Hematopoietic multipotent progenitor cell treated with erythropoietin and hydrocortisone succinate and interleukin-3 and kit ligand, for 8 days (in vitro differentiated cells): Measurements from ENCODE around the gene MYO10.
"Not testable (repeated sequence)": the region's sequence is repeated elsewhere in the genome, so short reads cannot be mapped to it uniquely, and the experiment has no call there.

Experiments
- DNase-seq: peaks from one replicate; pipeline ENCODE4 v3.0.0-alpha.2; 2015

The MYO10 gene

GRCh38 chr5:16884595-16884994, 51.5 kb downstream of the MYO10 start:
- DNase-seq: no peak

- DNase-seq: no peak
Measured at GRCh38 chr5:16883806-16884205, 52.3 kb downstream of the MYO10 start.

- DNase-seq: no peak
Measured at GRCh38 chr5:16883176-16883575, 52.9 kb downstream of the MYO10 start.

DNA sequence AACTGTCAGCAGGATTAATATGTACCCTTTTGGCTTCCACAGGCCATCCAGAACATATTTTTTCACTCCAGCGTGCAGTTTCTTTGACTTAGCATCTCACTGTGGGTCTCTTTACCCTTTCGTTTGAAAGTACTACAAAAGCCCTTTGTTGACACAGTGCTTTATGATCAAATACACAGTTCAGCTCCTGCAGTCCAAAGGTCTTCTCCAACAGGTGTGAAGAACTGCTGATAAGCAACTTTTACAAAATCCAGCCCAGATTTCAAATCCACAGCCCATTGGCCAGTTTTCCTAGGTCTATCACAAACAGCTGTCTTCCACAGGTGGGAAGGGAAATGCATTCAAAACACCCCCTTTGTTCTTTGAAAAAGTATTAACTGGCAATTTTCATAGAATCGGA, 54.8 kb downstream of the MYO10 start:
- DNase-seq: no peak

- DNase-seq: no peak
Measured at GRCh38 chr5:16880547-16880946, 55.5 kb downstream of the MYO10 start.

DNA sequence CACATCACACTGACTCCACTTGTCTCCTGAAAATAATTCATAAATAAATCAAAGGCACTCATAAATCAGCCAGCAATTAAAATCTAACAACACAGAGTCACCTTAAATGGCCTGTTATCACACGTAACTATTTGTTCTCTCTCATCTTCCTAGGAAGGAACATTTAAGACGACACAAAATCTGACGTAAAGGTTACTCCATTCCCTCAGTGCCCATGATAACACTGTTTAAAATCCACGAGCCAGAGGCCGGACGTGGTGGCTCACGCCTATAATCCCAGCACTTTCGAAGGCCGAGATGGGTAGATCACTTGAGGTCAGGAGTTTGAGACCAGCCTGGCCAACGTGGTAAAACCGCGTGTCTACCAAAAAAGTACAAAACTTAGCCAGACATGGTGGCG, 56.4 kb downstream of the MYO10 start:
- DNase-seq: no peak

DNA sequence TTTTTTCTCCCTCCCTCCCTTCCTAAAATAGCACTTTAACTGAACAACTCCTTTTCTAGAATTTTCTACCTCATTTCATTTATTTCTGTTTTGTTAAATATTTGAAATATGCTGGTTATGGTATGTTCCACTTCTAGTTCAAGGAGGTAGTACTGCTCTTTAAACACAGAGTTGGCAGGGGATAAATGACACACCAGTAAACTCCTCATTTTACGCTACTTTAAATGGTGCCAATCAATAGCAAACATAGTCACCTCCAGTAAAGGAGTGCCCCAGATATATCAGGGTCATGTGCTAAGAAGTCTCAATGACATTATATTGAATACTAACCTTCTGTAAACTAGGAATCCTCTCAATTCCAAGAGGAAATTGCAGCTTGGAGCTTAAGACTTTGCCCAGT, 56.9 kb downstream of the MYO10 start:
- DNase-seq: no peak

DNA sequence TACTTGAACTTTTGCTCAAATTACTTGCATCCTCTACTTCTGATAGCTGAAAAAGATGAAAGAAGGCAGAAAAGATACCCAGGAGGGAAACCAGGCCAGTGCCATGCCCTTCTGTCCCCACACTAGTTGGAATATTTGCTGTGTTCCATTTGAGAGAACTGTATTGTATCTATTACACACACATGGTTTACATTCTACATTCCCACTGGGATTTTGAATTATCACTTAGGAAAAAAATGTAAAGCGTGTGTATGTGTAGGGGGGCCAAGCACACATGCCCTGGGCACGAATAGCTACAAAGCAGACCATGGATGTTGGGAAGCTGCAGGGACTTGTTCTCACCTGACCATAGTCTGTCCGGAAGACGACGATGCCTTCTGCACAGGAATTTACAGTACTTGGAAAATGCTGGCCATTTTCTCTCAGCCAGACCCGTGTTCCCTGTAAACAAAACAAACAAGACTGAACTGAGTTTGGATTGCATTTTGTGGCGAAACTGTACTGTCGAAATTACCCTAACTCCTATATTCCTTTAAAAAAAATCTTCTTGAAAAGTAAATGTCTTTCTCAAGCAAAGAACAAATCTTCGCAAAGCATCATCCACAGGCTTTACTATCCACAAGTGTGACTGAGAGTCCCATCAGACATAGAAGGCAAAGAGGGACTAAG, 58.7 kb downstream of the MYO10 start:
- DNase-seq: no peak

- not testable (repeated sequence) for DNase-seq
Measured at GRCh38 chr5:16874424-16874823, 61.7 kb downstream of the MYO10 start.

DNA sequence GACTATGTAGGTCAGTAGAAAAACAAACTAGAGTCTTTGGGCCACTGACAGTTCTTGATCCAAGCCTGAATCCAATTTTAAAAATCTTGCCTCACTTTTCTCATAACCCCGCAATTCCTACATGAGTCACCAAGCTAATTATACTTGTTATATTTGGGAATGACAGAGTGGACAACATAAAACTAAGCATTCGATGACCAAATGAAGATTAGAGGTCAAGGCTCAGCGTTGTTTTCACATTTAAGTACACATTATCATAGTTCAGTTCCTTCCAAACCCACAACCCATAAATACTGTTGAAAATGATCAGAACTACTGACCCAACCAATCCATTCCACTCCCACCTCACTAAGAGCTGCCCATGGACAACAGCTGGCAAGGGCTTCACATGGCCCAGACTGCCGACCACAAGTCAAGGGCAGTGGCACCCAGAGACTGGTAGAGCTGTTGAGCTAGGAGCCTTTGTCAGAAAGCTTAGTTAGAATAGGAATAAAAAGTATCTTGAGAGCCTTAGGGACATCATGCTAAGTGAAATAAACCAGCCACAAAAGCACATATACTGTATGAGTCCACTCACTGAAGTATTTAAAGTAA, 64.2 kb downstream of the MYO10 start:
- DNase-seq: no peak

- no peak for DNase-seq
Measured at GRCh38 chr5:16870878-16871277, 65.2 kb downstream of the MYO10 start.

- no peak for DNase-seq
Measured at GRCh38 chr5:16869821-16870796, 66.0 kb downstream of the MYO10 start.

DNA sequence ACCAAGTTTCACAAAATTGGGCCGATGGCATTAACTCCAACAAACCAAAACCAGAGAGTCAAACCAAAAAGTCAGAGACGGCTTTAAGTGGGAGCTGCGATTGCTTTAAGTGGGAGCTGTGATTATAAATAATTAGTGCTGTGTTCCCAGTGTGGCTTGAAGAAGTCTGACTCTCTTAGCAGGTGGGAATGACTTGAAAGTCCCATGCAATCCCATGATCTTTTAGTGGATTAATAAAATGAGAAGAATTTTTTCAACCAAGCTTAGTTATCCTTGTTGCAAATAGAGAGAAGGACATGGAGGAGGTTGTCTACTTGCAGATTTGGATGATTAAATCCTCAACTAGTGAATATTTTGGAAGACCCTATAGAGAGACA, 68.5 kb downstream of the MYO10 start:
- no peak for DNase-seq

DNA sequence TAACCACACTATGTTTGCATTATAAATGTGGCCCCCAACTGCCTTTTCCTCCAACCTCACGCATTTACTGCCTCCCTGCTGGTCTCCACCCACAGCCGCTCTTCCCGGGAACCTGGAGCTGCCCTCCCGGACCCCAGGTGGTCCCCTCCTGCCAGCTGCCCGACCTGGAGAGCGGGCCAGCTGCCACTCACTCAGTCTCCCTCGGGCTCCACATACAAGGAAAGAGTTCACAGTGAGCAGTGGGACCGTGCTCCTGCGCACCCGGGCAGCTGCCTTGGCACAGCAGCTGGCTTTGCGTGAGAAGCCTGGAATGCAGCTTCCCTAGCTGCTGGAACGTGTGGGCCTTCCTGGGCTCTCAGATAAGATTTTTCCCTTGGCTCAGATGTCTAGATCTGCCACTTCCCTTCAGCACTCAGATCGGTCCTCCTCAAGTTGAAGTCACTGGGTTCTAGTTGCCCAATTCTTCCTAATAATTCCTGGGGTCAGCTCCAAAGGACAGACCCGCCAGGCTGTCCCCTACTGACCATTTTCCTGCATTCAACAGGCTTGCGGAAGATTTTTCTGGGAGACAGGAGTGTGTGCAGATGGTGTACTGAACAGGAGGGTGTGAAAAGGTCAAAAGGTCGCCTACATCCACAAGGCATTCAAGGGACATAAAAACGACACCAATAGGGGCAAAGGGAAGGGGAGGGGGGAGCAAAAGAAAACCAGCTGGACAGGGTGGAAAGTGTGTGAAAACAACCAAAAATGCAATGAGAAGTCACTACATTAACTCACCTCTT, 69.1 kb downstream of the MYO10 start:
- no peak for DNase-seq

GRCh38 chr5:16866273-16866672, 69.8 kb downstream of the MYO10 start:
- no peak for DNase-seq

DNA sequence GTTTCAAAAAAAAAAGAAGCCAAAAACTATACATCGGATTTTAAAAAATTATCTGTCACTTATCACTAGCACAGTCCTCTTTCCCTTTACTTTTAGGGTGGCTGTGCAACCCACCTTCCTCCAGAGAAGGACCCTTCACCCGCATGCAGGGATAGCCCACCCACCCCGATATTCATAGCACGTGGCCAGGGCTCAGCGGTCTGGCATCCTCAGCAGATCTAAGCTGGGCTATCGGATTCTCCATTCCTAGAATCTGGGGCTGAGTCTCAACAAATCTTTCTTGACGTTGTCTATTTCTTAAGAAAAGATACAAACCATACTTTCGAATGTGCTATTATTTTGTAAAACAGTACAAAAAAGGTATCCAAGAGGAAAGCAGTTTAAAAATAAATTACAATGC, 70.9 kb downstream of the MYO10 start:
- no peak for DNase-seq

GRCh38 chr5:16864631-16865131, 71.4 kb downstream of the MYO10 start:
- DNase-seq: no peak

GRCh38 chr5:16863469-16863946, 72.6 kb downstream of the MYO10 start:
- DNase-seq: no peak

GRCh38 chr5:16862777-16863176, 73.3 kb downstream of the MYO10 start:
- DNase-seq: no peak

DNA sequence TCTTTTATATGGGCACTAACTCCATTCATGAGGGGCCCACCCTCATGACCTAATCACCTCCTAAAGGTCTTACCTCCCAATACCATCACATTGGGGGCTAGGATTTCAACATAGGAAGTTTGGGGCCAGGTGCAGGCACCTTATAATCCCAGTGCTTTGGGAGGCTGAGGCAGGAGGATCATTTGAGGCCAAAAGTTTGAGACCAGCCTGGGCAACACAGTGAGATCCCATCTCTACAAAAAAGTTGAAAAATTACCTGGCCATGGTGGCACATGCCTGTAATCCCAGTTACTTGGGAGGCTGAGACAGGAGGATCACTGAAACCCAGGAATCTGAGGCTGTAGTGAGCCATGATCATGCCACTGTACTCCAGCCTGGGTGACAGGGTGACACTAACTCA, 76.7 kb downstream of the MYO10 start:
- no peak for DNase-seq

DNA sequence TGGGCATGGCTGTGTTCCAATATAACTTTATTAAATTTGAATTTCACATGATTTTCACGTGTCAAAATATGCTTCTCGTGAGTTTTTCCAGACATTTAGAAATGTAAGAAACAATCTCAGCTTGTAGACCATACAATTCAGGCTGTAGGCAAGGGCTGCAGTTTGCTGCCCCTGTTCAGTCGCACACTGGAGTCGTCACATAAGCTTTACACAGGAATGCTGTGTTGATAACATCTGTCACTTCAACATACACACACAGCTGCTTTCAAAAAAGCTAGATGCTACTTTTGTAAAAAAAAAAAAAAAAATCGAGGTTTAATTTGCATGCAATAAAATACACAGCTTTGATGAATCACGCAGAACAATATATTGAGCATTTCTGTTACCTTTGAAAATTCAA, 77.9 kb downstream of the MYO10 start:
- no peak for DNase-seq

GRCh38 chr5:16857635-16858034, 78.5 kb downstream of the MYO10 start:
- DNase-seq: no peak

DNA sequence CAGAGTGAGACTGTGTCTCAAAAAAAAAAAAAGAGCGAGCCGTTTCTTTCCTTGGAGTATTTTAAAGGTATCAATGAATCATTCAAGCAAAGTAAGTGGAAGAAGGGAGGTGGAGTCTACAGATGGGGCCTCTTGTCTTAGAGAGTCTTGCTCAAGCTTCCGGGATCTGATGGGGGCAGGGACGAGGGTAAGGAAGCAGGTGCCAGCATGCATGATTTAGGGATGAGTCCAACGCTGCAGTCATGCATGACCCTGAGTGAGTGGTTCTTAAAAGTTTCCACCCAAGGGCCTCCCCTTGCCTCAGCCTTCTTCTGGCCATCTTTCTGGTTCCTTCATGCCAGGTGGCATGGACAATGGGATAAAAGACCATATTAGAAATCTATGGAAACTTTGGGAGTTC, 79.6 kb downstream of the MYO10 start:
- DNase-seq: no peak
